ENCODE data around the gene ANKRD65.

The ANKRD65 gene

DNA sequence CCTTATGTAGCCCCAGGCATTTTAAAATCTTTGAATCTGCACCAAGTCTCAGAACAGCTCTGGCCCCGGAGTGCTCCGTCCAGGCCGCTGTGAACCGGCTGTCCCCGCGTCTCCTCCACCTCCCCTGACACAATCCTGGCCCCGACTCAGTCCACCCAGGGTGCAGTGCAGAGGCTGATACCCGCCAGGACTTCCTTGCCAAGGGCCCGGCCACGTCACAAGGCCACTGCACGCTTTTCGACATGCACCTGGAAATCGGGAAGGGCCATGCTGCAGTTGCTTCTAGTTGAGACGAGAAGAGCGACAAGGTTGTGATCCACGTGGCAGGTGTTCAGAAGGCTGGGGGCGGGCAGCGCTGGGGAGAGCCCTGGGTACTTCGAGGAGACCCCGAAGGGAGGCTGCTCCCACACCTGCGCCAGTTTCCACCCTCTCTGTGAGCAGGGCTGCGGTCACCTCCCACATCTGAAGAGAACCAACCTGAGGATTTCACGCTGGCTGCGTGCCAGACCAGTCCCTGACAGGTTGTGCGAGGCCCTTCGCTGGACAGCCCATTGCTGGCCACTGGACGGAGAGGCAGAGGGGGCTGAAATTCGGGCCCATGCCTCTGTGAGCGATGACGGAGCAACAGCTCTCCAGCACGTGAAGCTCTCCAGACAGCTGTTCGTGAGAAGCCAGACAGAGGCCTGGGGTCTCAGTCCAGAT lies 21.1 kb upstream of the ANKRD65 start:
- no peak for DNase-seq (ENCODE audit: low read depth in 2 of 2)

DNA sequence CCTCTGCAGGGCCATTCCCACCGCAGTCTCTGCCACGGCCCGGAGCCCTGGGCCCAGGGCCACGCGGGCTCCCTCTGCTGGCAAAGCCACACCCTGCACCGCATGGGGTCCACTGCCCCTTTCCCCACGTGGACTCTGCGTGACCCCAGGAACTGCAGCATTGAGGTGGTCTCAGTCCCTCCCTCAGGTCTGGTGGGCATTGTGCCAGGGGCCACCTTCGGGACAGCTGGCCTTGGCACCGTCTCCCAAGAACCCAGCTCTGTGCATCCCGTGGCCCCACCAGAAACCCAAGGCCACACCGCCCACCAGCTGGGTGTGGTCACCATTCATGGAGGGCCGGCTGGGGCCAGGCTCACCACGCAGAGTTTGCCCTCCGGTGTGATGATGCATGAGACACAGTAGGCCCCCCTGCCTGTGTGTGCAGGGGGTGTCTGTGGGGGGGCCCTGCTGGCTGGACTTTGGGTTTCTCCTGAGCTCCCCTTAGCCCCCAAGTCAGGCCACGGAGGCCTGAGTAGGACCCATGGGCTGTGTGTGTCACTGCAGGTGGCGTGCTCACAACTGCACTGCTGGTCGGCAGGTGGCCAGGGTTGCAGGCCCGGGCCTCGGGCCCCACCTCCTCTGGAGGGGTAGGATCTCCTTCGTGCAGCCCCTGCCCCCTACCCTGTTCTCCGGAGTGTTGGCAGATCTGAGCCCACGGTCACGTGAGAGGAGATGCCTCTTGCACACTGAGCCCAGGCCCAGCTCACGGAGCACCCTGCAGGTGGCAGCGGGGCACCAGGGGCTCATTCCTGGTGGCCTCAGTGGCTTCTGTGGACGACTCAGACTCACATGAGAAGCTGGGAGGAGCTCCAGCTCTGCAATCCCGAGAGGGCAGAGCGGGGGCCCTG lies 20.2 kb upstream of the ANKRD65 start:
- no peak for DNase-seq (ENCODE audit: low read depth in 2 of 2)

DNA sequence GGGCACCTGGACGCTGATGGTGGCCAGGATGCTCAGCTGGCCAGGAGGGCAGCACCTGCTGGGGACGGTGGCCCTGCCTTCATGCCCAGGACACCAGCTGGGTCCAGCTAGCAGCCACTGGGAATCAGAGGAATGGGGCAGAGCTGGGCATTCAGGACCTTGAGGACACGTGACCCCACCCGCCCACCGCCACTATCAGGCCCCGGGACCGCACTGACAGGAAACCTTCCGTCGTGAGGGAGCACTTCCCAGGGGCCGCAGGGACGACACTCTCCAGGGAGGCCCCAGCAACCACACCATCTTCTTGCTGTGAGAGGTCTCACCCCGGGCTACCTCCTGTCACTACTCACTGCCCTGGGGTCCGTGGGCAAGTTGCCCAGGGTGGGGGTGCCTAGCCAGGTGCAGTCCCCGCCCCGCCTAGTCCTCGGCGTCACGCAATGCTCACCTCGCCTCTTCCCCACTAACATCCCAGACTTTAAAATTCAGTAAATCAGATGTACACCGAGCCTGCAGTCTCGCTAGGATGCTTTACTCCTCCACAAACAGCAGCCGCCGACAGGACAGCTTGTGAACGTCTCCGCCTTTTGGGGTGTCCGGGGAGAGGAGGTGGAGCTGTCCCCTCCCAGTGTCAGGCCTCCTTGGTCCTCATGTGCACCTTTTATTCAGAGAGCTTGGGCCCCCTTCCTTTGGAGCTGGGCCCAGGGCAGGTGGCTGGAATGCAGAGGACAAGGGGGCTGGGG lies 19.4 kb upstream of the ANKRD65 start:
- DNase-seq (ENCODE audit: low read depth in 2 of 2): no peak

DNA sequence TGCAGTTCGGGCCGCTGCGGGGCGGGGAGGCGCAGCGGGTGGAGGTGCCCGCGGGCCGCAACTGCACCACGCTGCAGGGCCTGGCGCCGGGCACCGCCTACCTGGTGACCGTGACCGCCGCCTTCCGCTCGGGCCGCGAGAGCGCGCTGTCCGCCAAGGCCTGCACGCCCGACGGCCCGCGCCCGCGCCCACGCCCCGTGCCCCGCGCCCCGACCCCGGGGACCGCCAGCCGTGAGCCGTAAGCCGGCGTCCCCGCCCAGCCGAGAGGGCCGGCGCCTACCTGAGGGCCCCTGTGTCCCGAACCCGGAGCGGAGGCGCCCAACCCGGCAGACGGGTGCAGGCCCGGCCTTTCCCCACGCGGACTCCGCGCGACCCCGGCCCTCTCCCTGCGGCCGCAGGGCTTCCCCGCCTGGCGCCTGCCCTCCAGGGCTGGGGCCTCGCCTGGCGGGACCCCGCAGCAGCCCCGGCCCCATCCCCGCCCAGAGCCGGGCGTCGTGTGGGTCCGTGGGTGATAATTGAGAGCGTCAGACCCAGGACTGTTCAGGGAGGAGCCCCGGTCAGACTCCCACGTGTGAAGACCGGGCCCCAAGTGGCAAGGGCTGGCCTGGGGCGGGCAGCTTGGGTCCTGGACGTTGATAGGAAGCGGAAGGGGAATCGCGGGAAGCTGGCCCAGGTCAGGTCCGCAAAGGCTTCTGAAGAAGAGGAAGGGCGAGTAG lies 18.6 kb upstream of the ANKRD65 start:
- DNase-seq (ENCODE audit: low read depth in 2 of 2): no peak

DNA sequence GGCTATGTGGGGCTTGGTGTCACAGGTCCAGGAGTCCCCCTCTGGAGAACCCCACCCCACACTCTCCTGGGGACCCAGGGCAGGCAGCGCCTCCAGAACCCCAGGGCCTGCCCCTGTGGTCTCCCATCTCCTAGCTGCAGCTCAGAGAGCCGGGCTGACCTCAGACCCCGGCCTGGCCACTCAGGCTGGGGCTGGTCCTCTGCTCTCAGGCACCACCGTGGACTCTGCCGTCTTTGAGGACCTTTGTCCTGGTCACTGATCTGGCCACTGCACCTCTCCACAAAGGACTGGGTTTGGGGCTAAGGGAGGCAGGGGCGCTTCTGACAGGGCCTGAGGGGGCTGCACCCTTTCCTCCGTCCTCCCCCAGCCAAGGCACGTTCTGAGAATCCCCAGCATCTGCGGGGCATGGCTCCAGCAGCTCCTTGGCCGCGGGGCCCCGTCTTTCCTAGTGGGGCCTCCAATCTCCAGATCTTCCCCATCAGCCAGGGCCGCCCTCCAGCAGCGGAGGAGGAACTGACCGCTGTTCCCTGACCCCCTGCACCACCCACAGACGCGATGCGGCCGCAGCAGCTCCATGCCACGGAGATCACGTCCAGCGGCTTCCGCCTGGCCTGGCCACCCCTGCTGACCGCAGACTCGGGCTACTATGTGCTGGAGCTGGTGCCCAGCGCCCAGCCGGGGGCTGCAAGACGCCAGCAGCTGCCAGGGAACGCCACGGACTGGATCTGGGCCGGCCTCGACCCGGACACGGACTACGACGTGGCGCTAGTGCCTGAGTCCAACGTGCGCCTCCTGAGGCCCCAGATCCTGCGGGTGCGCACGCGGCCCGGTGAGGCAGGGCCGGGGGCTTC lies 17.7 kb upstream of the ANKRD65 start:
- DNase-seq (ENCODE audit: low read depth in 2 of 2): no peak

DNA sequence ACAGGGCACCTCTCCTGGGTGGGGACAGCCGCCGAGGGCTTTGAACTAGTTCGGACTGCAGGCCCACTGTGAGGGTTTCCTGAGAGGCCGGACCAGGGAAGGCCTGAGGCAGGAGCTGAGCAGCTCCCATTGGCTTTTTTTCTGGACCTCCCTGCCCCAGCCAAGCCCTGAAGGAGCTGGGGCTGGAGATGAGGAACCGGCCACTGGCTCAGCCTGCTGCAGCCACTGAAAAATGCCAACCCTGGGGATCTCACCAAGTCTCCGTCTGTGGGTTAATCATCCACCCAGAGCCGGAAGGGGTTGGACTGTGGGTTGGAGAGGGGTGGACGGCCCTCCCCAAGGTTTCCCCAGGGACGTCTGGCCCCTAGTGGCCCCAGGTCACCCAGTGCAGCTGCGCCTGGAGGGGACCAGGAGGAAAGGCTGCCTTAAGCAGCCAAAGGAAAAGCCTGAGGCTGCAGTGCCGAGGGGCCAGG lies 16.9 kb upstream of the ANKRD65 start:
- no peak for DNase-seq (ENCODE audit: low read depth in 2 of 2)

DNA sequence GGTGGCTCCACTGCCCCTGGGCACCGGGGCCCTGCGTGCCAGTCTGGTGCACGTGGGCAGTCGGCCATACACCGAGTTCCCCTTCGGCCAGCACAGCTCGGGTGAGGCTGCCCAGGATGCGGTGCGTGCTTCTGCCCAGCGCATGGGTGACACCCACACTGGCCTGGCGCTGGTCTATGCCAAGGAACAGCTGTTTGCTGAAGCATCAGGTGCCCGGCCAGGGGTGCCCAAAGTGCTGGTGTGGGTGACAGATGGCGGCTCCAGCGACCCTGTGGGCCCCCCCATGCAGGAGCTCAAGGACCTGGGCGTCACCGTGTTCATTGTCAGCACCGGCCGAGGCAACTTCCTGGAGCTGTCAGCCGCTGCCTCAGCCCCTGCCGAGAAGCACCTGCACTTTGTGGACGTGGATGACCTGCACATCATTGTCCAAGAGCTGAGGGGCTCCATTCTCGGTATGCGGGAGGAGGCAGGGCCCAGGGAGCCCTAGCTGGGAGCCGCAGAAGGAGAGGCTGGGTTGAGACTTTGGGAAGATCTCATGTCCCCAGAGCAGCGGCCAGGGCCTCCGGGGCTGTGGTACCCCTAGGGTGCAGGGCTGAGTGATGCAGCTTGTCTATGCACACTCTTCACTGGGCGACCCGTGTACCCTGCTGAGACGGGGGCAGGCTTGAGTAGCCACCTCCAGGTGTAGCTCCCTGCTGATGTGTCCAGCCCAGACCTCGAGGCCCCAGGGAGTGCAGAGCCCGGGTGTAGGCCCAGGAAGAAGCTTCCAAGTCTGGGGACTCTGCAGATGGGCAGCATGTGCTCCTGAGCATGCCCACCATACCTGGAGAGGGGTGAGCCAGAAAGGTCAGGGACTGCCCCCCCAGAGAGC lies 16.2 kb upstream of the ANKRD65 start:
- DNase-seq (ENCODE audit: low read depth in 2 of 2): no peak

DNA sequence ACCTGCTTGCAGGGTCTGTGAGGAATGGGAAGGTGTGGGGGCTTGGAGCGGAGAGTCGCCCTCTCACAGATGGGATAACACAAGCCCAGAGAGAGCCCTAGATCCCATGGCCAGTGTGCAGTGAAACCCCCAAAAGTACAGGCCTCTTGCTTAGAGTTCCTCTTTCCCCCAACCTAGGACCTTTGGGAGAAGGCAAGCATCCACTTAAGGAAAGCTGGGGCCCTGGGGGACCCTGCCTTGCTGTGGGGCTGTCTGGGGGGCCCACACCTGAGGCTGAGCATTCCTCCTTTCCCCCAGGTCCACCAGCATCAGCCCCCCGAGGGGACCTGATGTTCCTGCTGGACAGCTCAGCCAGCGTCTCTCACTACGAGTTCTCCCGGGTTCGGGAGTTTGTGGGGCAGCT lies 15.6 kb upstream of the ANKRD65 start:
- DNase-seq (ENCODE audit: low read depth in 2 of 2): no peak

DNA sequence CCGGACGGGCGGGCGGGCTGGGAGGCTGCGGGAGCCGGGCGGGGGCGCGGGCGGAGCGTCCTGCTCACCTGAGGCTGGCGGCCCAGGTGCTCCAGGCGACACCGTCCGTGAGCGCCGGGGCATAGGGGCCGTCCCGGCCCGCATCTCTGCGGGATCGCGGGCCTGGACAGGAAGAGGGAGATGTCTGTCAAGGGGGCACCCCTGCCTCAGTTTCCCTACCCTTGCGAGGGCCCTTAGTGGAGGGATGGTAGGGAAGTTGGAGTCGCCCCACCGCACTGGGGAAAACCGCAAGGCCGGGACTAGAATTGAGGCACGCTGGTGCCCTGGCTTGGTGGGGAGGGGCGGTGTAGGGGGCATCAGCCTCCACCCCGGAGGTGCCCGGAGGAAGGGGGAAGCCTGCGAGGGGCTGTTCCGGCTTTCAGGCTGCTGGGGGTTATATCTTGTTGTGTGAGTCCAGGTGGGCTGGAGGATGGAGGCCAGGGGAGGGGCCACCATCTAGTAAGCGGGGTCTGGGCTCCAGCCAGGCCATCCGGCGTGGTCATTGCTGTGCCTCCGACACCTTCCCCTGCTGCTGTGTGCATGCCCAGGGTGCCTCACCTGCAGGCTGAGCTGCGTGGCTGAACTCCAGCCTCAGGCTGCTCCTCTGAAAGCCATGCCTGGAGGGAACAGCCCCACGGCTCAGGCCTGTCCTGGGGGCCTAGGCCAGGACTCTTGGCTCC lies 15.0 kb upstream of the ANKRD65 start:
- DNase-seq (ENCODE audit: low read depth in 2 of 2): no peak

DNA sequence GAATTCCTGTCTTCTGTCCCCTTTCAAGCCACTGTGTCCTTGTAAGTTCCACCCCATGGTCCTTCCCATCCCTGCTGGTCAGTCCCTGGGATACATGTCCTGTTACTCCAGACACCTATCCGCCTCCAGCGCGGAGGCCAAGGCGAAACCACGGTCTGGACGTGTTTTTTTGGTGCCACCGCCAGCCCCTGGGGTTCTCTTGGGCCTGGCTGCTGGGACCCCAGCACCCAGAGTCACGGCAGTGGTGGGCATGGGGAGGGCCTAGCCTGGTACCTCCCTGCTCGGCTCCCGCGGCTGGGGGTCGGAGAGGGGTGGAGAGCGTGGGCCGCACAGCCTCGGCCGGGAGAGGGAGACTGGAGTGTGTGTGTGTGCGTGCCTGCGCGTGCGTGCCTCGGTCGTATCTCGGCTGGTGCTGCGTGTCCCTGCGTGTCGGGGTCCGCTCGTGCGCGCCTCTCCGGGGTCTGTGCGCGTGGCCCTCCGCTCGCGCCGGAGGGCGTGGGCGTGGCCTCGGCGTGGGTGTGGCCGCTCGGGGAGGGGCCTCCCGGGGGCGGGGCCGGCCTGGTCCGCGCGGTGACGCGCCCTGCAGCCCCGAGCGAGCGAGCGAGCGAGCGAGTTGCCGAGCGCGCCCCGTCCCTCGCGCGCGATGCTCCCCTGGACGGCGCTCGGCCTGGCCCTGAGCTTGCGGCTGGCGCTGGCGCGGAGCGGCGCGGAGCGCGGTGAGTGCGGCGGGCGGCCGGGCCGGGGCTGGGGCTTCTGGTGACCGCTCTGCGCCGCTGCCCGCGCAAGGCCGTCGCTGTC lies 14.2 kb upstream of the ANKRD65 start, which contains the start of gene VWA1:
VWA1 (plus strand) TSS at position 585 of the 798 bp plus-strand sequence; CDS start at position 644, 59 bp downstream.
- DNase-seq (ENCODE audit: low read depth in 2 of 2): peak; percentile 39 to 44

DNA sequence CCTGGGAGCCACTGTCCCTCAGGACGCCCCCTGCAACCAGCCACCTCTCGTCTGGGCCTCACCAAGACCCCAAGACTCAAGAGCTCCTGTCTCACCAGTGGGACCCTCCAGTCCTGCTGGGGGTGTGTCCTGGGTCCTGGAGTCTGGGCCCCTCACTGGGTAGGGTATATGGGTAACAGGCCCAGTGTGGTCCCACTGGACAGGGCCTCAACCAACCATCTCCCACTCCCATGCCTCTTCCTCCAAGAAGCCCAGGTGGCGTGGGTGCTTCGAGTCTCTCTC lies 13.7 kb upstream of the ANKRD65 start:
- DNase-seq (ENCODE audit: low read depth in 2 of 2): no peak

DNA sequence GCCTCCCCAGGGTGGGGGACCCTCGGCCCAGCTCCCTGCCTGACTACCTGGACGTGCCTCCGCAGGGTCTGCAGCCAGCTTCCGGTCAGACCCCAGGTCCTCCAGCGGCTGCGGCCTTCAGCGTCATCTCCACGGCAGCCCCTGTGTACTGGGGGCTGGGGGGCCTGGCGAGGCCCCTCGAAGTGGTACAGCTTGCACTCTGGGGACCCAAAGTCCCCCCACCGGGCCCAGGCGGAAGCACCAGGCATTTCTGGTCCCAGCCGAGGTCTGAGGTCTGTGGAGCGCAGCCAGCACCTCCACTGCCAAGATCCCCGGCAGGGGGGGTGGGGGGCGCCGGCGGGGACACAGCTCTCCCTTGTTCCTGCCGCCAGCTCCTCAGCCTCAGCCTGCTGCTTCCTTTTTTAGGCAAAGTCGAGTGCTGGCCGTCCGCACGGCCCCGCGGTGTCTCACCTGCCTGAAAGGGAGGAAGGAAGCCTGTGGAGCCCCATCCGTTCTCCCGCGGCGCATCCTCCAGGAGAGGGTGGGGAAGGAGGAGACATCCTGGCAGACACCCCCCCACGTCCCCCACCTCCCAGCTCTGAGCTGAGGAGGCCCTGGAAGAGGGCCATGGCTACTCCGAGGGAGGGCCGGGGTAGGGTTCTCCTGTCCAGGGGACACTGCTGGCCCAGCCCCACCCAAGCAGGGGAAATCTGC lies 13.2 kb upstream of the ANKRD65 start:
- DNase-seq (ENCODE audit: low read depth in 2 of 2): no peak

DNA sequence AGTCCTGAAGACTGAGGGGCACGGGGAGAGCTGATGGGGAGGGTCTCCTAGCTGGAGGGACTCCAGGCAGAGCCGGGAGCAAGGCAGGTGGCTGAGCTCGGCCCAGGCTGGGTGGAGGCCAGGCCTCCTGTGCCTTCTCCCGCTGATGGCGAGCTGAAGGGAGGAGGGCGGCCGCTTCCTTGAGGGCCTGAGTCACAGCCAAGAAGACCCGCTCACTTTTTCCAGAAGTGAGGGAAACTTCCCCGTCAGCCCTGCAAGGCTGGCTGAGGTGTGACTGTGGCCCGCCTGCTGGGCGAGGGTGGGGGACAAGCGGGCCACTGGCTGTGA lies 12.7 kb upstream of the ANKRD65 start:
- no peak for DNase-seq (ENCODE audit: low read depth in 2 of 2)

DNA sequence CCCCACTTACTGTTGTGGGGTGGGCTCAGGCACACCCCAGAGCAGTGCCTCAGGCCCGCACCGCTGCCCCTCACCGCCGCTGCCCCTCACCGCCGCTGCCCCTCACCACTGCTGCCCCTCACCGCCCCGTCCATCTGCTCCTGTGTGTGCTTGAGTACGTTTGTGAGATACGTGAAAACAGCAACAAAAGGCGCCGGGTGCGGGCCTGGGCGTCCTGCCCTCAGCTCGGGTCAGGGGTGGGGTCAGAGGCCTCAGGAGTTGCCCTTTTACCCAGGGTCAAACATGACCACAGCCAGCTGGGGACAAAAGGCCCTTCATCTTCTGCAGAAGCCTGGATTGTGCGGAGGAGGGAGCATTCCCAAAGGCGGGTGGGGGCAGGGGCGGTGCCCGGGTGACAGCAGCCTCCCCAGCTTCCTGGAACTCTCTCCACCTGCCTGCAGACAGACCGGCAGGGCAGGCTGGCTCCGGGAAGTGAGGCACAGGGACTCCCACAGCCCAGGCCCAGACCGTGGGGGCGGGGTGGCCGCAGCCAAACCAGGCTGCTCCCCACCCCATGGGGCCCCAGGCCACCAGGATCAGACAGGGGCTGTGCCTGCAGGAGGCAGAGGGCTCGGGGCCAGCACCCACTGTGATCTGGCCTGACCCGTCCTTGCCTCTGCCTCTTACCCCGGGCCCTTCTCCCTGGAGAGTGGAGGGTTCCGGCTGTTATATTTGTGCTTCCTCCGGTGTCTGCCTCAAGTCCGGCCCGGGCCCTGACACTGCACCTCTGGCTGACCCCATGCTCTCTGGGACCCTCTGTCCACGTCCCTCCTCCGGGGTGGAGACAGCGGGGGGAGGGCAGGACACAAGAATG lies 12.1 kb upstream of the ANKRD65 start:
- DNase-seq (ENCODE audit: low read depth in 2 of 2): no peak

DNA sequence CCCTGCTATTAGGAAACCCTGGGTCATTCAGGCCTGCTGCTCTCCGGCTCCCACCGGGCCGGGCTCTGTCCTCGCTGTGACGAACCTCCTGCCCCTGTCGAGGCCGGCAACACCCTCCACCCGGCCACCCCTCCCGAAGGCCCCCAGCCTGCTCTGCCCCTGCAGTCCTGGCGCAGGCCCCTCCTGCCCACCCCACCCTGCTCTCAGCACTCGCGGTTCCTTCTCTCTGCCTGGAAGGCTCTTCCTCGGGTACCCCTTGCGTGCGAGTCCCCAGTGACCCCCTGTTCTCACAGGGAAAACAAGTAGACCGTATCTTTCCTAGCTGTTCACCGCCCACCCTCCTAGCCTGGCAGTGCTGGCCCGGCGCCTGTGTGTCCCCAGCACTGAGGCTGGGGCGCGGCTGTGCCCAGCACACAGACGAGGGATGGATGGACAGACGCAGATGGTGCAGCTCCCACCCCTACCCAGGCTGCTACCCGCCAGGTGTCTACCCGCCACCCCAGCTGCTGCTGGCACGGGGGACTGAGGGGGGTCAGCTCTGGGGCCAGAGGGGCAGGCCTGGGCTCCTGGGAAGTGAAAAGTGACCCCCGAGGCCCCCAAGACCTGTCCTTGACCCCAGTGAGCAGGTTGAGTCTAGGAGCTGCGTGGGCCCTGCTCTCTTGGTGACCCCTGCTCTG lies 11.3 kb upstream of the ANKRD65 start:
- no peak for DNase-seq (ENCODE audit: low read depth in 2 of 2)

DNA sequence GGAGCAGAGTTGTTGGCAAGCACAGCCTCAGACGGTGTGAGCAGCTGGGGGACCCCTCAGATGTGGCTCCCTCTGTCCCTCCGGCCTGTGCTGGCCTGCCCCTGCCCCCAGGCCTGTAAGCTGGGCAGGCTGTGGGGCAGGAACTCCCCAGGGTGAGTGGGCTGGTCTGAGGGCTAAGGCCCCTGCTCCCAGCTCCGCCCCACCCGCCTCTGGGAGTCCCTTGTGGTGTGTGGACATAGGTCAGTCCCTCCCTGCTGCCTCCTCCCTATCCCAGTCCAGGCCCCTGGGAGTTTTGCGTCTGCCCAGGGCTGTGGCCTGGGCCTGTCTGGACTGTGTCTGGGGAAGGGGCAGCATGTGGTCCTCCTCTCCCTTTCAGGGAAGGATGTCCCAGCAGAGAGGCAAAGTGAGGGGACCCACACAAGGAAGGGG lies 10.8 kb upstream of the ANKRD65 start:
- DNase-seq (ENCODE audit: low read depth in 2 of 2): no peak

All from fibroblast of skin of left quadriceps (primary cell).